NK-92 (cell line): ENCODE measurements around the gene CABLES2.

Experiments
- DNase-seq: peaks from one replicate; lab custom pipeline; 2025; ENCODE audit not compliant: unreplicated experiment; lab: John Stamatoyannopoulos, UW

CABLES2 gene

DNA sequence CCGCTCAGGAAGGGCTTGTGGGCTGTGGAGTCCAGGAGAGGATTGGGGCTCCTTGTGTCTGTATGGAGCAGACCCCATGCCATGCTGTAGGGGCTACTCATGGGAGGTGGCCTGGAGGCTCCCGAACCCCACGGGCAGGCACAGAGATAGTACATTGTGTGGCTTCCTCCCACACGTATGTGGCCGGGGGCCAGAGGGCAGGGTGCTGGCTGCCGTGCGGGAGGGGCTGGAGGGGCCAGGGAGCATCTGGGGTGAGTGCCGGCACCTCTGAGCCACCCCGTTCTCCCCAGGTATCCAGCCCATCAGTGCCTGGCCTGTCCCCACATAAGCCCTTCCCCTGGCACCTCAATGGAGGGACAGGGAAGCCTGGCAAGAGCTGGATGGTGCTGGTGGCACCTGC, 12.7 kb upstream of the CABLES2 start:
- DNase-seq: no peak

- DNase-seq: no peak
Measured at GRCh38 chr20:62418709-62419487, 11.8 kb upstream of the CABLES2 start.

DNA sequence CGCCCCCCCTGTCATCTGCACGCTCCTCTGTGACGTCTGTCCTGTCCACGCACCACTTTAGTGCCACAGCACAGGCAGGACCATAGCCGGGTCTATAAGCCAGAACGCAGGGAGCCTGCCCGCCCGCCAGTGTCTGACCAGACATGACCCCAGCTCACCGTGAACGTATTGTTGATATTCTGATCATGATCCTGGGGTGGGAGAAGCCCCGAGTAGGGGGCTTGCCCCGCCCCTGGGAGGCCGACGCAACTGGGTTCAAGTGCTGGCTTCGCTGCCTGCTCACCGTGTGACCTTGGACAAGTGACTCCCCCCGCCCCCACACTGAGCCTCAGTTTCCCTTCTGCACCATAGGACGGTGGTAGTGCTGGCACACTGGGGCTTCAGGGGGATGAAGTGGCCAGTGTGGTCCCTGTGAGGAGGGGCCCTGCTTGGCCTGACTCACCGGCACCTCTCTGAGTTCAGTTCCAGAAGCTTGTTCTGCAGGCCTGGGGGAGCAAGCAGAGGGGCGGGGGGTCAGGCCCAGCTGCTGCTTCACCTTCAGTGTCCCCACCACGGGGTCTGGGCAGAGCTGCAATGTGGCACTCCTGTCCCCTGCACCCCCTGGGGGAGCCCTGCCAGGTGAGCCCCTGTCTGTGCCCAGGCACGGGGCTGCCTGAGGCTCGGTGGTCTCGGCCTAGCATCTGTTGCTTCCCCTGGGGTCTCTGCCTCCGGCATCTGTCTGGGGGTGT, 11.1 kb upstream of the CABLES2 start:
- no peak for DNase-seq

GRCh38 chr20:62416651-62417637, 9.9 kb upstream of the CABLES2 start:
- DNase-seq: no peak

DNA sequence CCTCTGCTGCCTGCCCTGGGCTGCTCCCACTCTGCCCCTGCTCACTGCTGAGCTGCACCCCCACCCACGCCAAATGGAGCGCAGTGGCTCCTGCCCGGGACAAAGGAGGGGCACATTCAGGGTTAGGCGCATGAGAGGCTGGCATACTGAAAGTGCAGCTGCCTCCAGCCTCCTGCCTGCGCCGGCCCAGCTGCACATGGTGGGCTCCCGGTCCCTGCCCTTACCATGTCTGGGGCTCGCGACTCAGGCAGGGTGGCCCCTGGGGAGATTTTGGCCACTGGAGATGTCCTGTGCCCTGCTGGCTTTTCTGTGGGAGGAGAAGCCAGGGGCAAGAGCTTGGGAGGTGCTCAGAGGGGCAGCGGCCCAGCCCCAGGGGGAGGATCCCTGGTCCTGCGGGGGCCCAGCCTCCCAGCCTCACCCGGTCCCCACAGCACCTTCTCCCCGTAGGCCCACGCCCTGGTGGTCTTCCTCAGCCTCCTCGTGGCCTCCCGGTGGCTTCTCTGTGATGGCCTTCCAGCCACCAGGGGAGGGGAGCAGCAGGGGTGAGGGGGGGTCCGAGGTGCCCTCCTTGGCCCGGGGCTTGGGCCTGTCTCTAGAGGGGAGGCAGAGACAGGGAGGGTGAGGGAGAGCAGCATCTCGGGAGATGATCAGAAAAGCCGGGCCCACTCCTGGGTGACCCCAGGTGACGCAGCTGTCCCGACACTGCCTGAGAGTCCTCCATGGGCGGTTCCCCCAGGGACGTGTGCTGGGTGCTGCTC, 8.4 kb upstream of the CABLES2 start:
- DNase-seq: no peak

DNA sequence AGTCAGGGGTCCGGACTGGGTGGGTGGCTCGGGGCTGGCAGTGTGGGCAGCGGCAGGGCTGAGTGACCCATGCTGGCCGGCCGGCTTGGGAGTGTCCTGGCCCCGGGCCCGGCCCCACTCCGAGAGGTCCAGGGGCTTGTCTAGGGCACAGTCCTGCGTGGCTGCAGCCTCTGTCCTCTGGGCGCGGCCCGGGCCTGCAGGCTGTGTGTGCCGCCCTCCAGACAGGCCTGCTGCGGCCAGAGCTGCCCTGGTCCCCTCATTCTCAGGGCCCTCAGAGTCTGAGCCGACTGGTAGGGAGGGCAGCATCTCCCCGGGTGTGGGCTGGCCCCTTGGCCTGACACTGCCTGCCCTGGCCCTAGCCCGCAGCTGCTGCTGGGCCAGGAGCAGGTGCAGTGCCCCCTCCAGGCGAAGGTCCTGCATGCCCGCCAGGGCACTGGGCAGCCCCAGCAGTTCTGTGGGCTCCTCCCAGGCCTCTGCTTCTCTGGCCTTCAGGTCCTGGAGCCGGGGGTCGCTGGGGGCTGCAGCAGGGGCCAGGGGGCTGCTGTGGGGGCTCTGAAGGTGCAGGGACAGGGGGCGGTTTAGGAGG, 6.9 kb upstream of the CABLES2 start:
- DNase-seq: no peak

DNA sequence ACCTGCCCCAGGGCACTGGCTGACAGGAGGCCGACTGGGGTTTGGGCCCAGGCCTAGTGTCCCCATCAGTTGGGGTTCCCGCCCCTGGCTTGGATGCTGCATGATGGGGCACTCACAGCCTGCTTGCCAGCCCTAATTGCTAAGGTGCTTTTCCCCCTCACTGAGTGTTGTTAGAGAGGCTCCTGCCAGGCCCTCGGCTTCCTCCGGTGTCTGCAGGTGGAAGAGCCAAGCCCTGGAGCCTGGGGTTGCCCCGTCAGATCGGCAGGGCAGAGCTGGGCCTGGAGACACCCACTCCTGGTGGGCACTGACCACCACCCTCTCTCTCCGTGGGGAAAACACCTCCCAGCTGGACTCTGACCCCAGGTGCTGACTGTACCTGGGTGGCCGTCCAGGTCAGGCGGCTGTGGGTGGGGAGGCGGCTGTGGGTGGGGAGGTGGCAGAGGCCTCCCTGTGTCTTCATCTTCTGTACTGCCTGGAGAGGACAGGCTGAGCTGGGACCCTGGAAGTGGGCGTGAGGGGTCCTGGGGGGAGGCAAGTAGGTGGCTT, 6.0 kb upstream of the CABLES2 start:
- DNase-seq: no peak

DNA sequence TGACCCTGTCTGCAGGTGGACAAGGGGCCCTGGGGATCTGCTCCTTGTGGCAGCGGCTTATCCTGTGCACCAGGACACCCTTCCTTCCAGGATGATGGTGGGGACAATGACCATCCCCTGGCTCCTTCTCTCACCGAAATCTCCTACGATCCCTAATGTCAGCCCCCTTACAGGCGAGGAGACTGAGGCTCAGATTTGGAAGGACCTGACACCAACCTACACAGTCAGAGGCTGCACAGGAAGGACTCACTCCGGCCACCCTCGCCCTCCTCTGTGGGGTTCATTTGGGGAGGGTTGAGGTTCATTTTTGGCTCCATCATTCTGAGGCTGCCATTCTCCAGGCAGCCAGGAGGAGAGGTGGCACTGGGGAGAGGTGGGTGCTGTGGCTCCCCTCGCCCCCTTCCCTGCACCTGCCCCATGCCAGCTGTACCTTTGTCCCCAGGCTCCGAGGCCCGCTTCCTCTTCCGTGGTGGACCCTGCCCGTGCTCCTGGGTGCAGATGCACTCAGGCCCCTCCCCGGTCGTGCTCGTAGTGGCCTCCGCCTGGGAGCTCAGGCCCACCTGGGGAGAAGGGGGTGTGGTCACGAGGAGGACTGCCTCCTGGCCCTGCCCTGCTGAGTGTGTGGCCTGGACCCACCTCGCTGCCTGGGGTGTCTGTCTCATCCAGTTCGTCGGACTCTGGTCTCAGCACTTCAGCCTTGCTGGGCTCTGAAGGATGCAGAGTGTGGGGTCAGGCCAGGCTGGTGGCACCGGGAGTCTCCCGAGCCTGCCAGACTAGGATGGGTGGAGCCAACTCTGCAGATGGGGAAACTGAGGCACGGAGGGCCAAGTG, 5.3 kb upstream of the CABLES2 start:
- no peak for DNase-seq

- no peak for DNase-seq
Measured at GRCh38 chr20:62411479-62412193, 4.6 kb upstream of the CABLES2 start.

DNA sequence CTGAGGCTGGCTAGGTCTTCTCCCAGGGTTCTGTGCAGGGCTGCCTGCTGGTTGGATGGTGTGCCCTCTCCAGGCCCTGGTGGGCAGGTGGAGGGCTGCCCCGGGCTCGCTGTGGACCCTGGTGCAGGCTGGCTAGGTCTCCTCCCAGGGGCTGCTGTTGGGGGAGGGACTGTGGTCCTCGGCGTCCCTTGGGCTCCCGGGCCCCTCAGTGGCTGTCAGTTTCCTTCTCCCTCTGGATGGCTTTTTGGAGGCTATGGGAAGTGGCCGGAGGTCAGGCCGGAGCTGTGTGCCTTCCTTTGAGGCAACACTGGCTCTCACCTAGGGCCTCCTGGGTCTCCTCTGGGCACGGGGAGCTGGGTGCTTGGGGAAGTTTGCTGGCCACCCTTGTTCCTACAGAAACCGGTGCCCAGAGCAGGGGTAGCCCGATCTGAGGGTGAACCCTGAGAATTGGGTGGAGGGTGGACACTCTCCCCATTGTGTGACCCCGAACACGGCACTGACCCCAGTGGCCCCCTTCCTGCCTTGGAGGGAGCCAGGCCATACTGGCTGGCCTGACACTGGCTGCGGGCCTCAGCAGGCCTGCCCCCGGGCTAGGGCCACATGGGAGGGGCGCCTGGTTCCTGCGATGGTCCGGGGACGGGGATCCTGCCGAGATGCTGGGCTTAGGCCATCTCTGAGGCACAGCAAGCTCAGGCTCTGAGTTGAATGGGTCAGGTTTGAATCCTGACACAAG, 3.8 kb upstream of the CABLES2 start:
- DNase-seq: no peak

GRCh38 chr20:62409931-62410745, 3.1 kb upstream of the CABLES2 start:
- DNase-seq: no peak

DNA sequence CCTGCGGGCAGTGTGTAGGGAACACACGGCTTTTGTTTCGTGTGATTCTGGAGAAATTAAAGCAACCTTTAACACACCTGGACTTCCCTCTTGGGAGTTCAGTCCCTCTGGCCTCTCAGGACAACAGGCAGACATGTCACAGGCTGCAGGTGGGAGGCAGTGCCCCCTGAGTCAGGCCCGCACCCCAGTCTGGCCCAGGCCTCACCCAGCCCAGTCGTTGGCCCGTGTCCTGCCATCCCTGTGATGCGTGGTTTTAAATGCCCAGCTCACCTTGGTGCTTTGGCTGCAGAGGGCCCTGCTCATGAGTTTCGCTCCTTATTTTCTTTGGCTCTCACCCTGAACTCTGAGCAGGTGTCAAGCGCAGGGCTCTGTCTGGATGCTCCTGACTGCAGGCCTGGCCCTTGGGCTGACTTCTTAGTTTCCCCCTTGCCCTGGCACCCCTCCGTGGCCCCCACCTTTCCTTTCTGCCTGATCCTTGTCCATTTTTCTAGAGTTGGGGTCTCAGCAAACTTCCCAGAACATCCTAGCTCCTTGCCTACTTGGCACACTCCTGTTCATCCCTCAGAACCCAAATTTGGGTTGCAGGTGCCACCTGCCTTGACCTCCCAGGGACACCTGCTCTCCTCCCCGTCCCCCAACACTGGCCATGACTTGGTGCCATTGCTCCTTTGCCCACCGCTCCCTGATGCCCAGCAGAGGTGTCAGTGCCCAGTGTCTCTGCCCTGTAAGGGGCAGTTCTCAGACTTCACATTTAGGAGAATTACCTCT, 2.2 kb upstream of the CABLES2 start:
- no peak for DNase-seq

DNA sequence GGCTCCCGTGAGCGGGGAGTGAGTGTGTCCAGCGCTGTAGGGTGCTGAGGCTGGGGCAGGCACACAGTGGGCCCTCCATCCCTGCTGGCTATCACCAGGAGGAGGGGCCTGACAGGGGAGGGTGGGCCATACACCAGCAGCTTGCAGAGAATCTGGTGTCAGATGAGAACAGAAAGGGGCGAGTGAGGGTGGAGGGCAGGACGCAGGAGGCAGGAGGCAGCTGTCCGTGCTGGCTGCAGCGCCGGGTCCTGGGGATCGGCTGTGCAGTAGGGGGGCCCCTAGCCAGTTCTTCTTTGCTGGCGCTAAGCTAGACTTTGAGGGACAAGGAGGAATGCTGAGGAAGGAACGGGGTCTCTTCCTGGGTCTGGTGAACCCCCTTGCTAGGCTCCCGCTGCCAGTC, 1.6 kb upstream of the CABLES2 start:
- DNase-seq: no peak

GRCh38 chr20:62408055-62408454, 970 bp upstream of the CABLES2 start:
- no peak for DNase-seq

- no peak for DNase-seq
Measured at GRCh38 chr20:62406635-62407176, 379 bp downstream of the CABLES2 start.

DNA sequence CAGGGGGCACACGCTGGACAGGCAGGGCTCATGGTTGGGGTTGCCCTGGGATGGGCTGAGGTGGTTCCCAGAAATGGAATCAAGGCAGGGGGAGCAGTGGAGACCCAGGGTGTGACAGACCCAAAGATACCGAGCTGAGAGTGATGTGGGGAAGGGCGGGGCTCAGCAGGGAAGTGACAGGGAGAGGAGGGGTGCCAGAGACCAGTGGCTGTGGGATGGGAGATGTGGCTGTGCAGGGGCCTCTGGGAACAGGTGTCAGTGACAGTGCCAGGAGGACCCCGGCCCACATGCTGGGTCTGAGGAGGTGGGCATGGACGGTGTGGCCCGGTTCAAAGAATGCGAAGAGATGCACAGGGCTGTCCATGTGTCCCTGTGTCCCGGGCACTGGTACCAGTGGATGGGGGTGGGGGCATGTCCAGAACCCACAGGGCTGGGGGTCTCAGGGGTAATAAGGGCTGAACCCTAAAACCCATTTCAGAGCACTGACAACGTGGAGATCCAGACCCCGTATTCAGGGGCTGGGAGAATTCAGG, 1.0 kb downstream of the CABLES2 start:
- no peak for DNase-seq
